Hematopoietic multipotent progenitor cell treated with erythropoietin and hydrocortisone succinate and interleukin-3 and kit ligand, for 15 days (in vitro differentiated cells): Measurements from ENCODE around the gene DBX2.
"Not testable (repeated sequence)": the region's sequence is repeated elsewhere in the genome, so short reads cannot be mapped to it uniquely, and the experiment has no call there.

Experiments used
- DNase-seq: peaks from one replicate; pipeline ENCODE4 v3.0.0-alpha.2; 2015; ENCODE audit warnings: low spot score

The DBX2 gene

GRCh38 chr12:45010059-45010458 lies 40.8 kb downstream of the DBX2 start:
- DNase-seq, result no peak

GRCh38 chr12:45008211-45008610 lies 42.7 kb downstream of the DBX2 start:
- no peak for DNase-seq

- DNase-seq, result no peak
Observed at GRCh38 chr12:44999355-44999754, 51.5 kb downstream of the DBX2 start.

GRCh38 chr12:44993161-44993560 lies 57.7 kb downstream of the DBX2 start:
- no peak for DNase-seq

GRCh38 chr12:44984863-44985262 lies 66.0 kb downstream of the DBX2 start:
- not testable (repeated sequence) for DNase-seq

GRCh38 chr12:44979918-44980317 lies 71.0 kb downstream of the DBX2 start:
- DNase-seq, result no peak

GRCh38 chr12:44976246-44976645 lies 74.7 kb downstream of the DBX2 start:
- no peak for DNase-seq

- DNase-seq, result no peak
Observed at GRCh38 chr12:44972746-44973421, 78.0 kb downstream of the DBX2 start.

- no peak for DNase-seq
Observed at GRCh38 chr12:44968965-44969364, 81.9 kb downstream of the DBX2 start.
